Astrocyte of the spinal cord (primary cell): ENCODE measurements around the gene RAPGEF3.

Source experiments
- DNase-seq: peaks from one replicate; pipeline ENCODE4 v3.0.0; 2011; ENCODE audit warnings: low read depth, low spot score
- H3K4me3 ChIP-seq: 2 replicates; pipeline ENCODE4 v1.5.1; 2011; ENCODE audit warnings: low read depth, mild to moderate bottlenecking, low read length, moderate library complexity
- CTCF ChIP-seq: IDR thresholded peaks from 2 replicates; pipeline ENCODE4 v1.5.1; 2012; ENCODE audit warnings: low read depth, mild to moderate bottlenecking, low read length, inconsistent platforms
- in situ Hi-C: cut with HindIII; loops from 2 replicates; pipeline ENCODE4 v1.10.0; 2017; ENCODE audit warnings: low sequenced_read_pairs

The RAPGEF3 gene

GRCh38 chr12:47743311-47743860 is 15.3 kb downstream of the RAPGEF3 start:
- H3K4me3 ChIP-seq = no peak overlapping the region
- DNase-seq = no peak
- in situ Hi-C loops = no loop called here
- no peak for TF ChIP-seq CTCF

- H3K4me3 ChIP-seq = no peak overlapping the region
- in situ Hi-C loops = no loop called here
- peak; percentile 98 for TF ChIP-seq CTCF
- peak; percentile 25 for DNase-seq
Observed at GRCh38 chr12:47742253-47742825, 16.3 kb downstream of the RAPGEF3 start.

GRCh38 chr12:47741340-47741703 is 17.4 kb downstream of the RAPGEF3 start:
- in situ Hi-C loops = no loop called here
- TF ChIP-seq CTCF = no peak
- no peak overlapping the region for H3K4me3 ChIP-seq
- peak; percentile 38 for DNase-seq

- H3K4me3 ChIP-seq = no peak overlapping the region
- no peak for DNase-seq
- no peak for TF ChIP-seq CTCF
- in situ Hi-C loops = no loop called here
Observed at GRCh38 chr12:47740606-47741339, 17.9 kb downstream of the RAPGEF3 start.

GRCh38 chr12:47739979-47740378 is 18.7 kb downstream of the RAPGEF3 start:
- no peak overlapping the region for H3K4me3 ChIP-seq
- no peak for TF ChIP-seq CTCF
- no peak for DNase-seq
- in situ Hi-C loops = no loop called here

- no peak for DNase-seq
- H3K4me3 ChIP-seq = no peak overlapping the region
- in situ Hi-C loops = no loop called here
- no peak for TF ChIP-seq CTCF
Observed at GRCh38 chr12:47739297-47739696, 19.4 kb downstream of the RAPGEF3 start.
